Measurements from ENCODE around the gene AOAH. TPM values are rescaled to one million over a fixed set of nuclear protein-coding genes. Genes with fewer than 3 reads are reported as not detected.

AOAH gene
- total RNA-seq, 1 experiment from 2014 or later: not detected

DNA sequence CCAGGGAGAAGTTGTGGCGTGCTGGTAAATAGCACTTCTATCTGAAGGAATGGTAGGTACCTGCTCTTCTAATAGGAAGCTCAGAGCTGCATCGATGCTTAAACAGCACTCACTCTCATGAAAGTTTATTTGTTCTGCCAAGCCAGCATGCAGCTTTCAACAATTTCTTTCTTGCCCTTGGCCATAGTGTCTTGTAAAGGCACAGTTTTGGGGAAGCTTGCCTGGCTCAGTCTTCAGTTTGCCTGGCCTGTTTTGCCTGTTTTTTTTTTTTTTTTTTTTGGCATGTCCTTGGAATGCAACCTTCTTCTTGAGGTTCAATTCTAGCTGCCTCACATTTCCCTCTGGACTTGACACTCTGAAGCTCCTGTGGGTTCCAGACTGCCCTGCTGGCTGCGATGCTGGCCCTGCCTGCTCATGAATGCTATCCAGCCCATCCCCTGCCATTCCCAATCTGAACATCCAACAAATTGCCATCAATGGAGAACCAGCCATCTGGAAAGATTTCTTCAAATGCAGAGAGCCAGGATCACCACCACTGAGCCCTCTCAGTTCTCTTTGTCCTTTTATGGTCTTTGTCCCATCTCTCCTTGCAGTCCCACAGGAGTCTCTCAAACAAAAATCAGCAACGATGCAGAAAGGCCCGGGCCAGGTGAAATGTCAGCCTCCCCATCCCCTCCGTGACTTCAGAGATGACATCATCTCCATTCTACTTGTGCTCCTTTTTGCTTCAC lies 200.8 kb downstream of the AOAH start:
- POLR2A ChIA-PET: interaction anchor here (0.5 kb wide), 1 partner anchor 40 kb away, joined by 3 read pairs; no protein-coding TSS in a partner anchor
- Mint-ChIP-seq H3K36me3 (ENCODE audit: insufficient read depth, unreplicated experiment) (no peaks in the 10 kb centered on the region), H3K27me3 (ENCODE audit: insufficient read depth, unreplicated experiment) (no peaks in the 10 kb centered on the region), H3K9me3 (ENCODE audit: unreplicated experiment) (no peaks in the 10 kb centered on the region), H3K4me3 (ENCODE audit: unreplicated experiment) (no peak overlapping the region), H3K27ac (ENCODE audit: low read depth, unreplicated experiment) (no peak overlapping the region), H3K4me1 (ENCODE audit: insufficient read depth, unreplicated experiment) (peaks cover 20% of the 10 kb centered on the region)
- no peak for DNase-seq (ENCODE audit: unreplicated experiment)
- TF ChIP-seq, protein P1, sequence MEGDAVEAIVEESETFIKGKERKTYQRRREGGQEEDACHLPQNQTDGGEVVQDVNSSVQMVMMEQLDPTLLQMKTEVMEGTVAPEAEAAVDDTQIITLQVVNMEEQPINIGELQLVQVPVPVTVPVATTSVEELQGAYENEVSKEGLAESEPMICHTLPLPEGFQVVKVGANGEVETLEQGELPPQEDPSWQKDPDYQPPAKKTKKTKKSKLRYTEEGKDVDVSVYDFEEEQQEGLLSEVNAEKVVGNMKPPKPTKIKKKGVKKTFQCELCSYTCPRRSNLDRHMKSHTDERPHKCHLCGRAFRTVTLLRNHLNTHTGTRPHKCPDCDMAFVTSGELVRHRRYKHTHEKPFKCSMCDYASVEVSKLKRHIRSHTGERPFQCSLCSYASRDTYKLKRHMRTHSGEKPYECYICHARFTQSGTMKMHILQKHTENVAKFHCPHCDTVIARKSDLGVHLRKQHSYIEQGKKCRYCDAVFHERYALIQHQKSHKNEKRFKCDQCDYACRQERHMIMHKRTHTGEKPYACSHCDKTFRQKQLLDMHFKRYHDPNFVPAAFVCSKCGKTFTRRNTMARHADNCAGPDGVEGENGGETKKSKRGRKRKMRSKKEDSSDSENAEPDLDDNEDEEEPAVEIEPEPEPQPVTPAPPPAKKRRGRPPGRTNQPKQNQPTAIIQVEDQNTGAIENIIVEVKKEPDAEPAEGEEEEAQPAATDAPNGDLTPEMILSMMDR (IDR thresholded peaks at IDR 0.05; ENCODE audit: unreplicated experiment): no peak
- no TSS peak for BruUV-seq (replicated peaks)
- intact Hi-C loops (cut with micrococcal nuclease): no loop called here
- CTCF ChIA-PET: interaction anchor here (0.6 kb wide), 1 partner anchor 17 kb away, joined by 3 read pairs; no protein-coding TSS in a partner anchor

DNA sequence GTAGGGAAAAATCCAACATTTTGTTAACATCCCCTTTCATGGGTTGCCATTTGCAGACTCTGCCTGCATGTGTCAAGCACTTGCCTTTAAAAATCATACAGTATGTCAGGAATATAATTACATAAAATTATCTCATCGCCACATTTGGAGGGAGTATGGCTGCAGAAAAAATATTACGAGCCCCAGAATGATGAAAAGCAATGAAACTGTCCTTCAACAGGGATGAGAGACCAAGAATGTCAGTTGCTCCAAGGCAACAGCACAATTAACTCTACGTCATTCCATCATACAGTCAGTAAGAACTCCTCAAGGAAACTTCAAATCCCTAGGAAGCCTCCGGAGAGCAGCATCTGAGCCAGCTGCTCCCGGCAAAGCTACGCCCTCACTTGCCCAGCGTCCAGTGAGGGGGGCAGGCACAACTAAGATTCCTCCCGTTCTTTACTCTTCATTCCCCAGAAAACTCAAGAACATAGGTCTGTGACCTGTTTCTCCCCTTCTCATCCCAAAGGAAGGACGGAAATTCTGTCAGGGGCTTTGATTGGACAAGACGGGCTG lies 201.8 kb downstream of the AOAH start:
- POLR2A ChIA-PET: no interaction called here
- no peak for DNase-seq (ENCODE audit: unreplicated experiment)
- Mint-ChIP-seq H3K4me3 (ENCODE audit: unreplicated experiment) (no peak overlapping the region), H3K27me3 (ENCODE audit: insufficient read depth, unreplicated experiment) (no peaks in the 10 kb centered on the region), H3K36me3 (ENCODE audit: insufficient read depth, unreplicated experiment) (no peaks in the 10 kb centered on the region), H3K4me1 (ENCODE audit: insufficient read depth, unreplicated experiment) (peaks cover 14% of the 10 kb centered on the region), H3K9me3 (ENCODE audit: unreplicated experiment) (no peaks in the 10 kb centered on the region), H3K27ac (ENCODE audit: low read depth, unreplicated experiment) (no peak overlapping the region)
- TF ChIP-seq, protein P1 (IDR thresholded peaks at IDR 0.05; ENCODE audit: unreplicated experiment): no peak
- CTCF ChIA-PET: no interaction called here
- no TSS peak for BruUV-seq (replicated peaks)
- intact Hi-C loops (cut with micrococcal nuclease): no loop called here

DNA sequence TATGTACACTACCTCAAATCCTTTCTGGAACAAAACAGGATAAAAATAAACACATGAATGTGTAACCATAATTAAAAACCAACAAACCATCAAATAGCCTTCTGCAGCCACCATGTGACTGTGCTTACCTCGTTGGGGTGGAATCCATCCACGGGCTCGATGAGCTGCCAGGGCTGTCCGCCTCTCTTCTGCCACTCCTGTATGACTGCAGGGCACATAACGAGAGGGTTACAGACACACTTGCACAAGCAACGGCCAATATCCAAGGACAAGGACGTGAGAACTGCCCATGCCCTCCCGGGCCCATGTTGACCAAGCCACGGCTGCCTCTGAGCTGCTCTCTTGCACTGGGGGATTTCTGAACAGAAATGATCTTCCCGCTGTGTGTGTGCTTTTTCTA lies 202.4 kb downstream of the AOAH start:
- H3K27me3 Mint-ChIP-seq (ENCODE audit: insufficient read depth, unreplicated experiment): no peaks in the 10 kb centered on the region
- no TSS peak for BruUV-seq (replicated peaks)
- H3K4me3 Mint-ChIP-seq (ENCODE audit: unreplicated experiment): no peak overlapping the region
- H3K4me1 Mint-ChIP-seq (ENCODE audit: insufficient read depth, unreplicated experiment): peaks cover 8% of the 10 kb centered on the region
- no peaks in the 10 kb centered on the region for H3K36me3 Mint-ChIP-seq (ENCODE audit: insufficient read depth, unreplicated experiment)
- H3K27ac Mint-ChIP-seq (ENCODE audit: low read depth, unreplicated experiment): no peak overlapping the region
- TF ChIP-seq, protein P1 (IDR thresholded peaks at IDR 0.05; ENCODE audit: unreplicated experiment): no peak
- no peak for DNase-seq (ENCODE audit: unreplicated experiment)
- ChIA-PET POLR2A (no interaction called here), CTCF (interaction anchor here (1.2 kb wide), 1 partner anchor 34 kb away, joined by 3 read pairs; no protein-coding TSS in a partner anchor)
- H3K9me3 Mint-ChIP-seq (ENCODE audit: unreplicated experiment): no peaks in the 10 kb centered on the region
- intact Hi-C loops (cut with micrococcal nuclease): no loop called here

DNA sequence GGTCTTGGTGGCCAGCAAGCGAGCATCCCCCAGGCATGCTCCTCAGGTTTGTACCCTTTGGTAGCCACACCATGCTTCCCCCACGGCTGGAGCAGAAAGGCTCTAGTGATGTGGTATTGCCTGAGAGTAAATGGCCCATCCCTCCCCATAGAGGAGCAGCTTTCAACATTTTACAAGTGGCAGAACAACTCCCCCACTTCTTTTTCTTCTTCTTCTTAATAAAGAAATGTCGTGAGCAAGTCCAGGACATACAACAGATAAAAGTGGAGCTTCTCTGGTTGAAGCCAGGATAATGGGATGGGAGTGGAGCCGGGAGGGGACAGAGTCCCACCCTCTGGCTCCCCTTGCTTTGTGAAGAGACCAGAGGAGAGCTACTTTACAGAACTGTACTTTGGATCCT lies 203.2 kb downstream of the AOAH start:
- POLR2A ChIA-PET: no interaction called here
- H3K4me3 Mint-ChIP-seq (ENCODE audit: unreplicated experiment): no peak overlapping the region
- CTCF ChIA-PET: interaction anchor here (0.5 to 1.2 kb wide), 2 partner anchors 34 to 432 kb away, joined by 3 to 4 read pairs; no protein-coding TSS in a partner anchor
- DNase-seq (ENCODE audit: unreplicated experiment): no peak
- TF ChIP-seq, protein P1 (IDR thresholded peaks at IDR 0.05; ENCODE audit: unreplicated experiment): no peak
- BruUV-seq (replicated peaks): no TSS peak
- no peaks in the 10 kb centered on the region for H3K27me3 Mint-ChIP-seq (ENCODE audit: insufficient read depth, unreplicated experiment)
- no peak overlapping the region for H3K27ac Mint-ChIP-seq (ENCODE audit: low read depth, unreplicated experiment)
- H3K36me3 Mint-ChIP-seq (ENCODE audit: insufficient read depth, unreplicated experiment): no peaks in the 10 kb centered on the region
- H3K4me1 Mint-ChIP-seq (ENCODE audit: insufficient read depth, unreplicated experiment): peaks cover under 1% of the 10 kb centered on the region
- intact Hi-C loops (cut with micrococcal nuclease): no loop called here
- no peaks in the 10 kb centered on the region for H3K9me3 Mint-ChIP-seq (ENCODE audit: unreplicated experiment)
